Astrocyte of the spinal cord (primary cell): ENCODE data around the gene UBALD1.

Experiments used
- DNase-seq: peaks from one replicate; pipeline ENCODE4 v3.0.0; 2011; ENCODE audit warnings: low read depth, low spot score
- H3K4me3 ChIP-seq: 2 replicates; pipeline ENCODE4 v1.5.1; 2011; ENCODE audit warnings: low read depth, mild to moderate bottlenecking, low read length, moderate library complexity
- CTCF ChIP-seq: IDR thresholded peaks from 2 replicates; pipeline ENCODE4 v1.5.1; 2012; ENCODE audit warnings: low read depth, mild to moderate bottlenecking, low read length, inconsistent platforms
- in situ Hi-C: cut with HindIII; loops from 2 replicates; pipeline ENCODE4 v1.10.0; 2017; ENCODE audit warnings: low sequenced_read_pairs

Gene UBALD1

GRCh38 chr16:4656695-4657686 is 42.3 kb upstream of the UBALD1 start:
- no peak for TF ChIP-seq CTCF
- no peak overlapping the region for H3K4me3 ChIP-seq
- in situ Hi-C loops: no loop called here
- no peak for DNase-seq

GRCh38 chr16:4656221-4656620 is 41.5 kb upstream of the UBALD1 start:
- no peak for DNase-seq
- in situ Hi-C loops: no loop called here
- no peak for TF ChIP-seq CTCF
- no peak overlapping the region for H3K4me3 ChIP-seq

DNA sequence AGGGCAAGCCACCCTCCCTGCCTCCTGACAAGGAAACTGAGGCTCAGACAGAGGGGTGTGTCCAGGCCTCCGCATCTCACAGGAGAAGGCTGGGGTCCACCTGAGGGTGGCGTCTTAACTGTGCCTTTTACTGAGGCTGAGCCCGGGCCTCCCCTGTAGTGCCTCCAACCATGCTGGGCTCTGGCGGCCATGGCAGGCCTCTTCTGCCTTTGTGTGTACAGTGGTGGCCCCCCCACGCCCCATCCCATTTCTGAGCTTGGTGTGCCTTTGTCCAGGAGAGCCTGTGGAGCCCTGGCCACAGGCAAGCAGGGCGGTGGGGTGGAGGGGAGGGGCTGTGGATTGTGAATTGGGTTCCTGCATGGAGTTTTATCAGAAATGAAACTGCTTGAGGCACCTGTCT is 41.1 kb upstream of the UBALD1 start:
- in situ Hi-C loops: no loop called here
- no peak for DNase-seq
- TF ChIP-seq CTCF: no peak
- H3K4me3 ChIP-seq: no peak overlapping the region

- DNase-seq: no peak
- no peak for TF ChIP-seq CTCF
- in situ Hi-C loops: no loop called here
- H3K4me3 ChIP-seq: no peak overlapping the region
Observed at GRCh38 chr16:4654964-4655590, 40.4 kb upstream of the UBALD1 start.

DNA sequence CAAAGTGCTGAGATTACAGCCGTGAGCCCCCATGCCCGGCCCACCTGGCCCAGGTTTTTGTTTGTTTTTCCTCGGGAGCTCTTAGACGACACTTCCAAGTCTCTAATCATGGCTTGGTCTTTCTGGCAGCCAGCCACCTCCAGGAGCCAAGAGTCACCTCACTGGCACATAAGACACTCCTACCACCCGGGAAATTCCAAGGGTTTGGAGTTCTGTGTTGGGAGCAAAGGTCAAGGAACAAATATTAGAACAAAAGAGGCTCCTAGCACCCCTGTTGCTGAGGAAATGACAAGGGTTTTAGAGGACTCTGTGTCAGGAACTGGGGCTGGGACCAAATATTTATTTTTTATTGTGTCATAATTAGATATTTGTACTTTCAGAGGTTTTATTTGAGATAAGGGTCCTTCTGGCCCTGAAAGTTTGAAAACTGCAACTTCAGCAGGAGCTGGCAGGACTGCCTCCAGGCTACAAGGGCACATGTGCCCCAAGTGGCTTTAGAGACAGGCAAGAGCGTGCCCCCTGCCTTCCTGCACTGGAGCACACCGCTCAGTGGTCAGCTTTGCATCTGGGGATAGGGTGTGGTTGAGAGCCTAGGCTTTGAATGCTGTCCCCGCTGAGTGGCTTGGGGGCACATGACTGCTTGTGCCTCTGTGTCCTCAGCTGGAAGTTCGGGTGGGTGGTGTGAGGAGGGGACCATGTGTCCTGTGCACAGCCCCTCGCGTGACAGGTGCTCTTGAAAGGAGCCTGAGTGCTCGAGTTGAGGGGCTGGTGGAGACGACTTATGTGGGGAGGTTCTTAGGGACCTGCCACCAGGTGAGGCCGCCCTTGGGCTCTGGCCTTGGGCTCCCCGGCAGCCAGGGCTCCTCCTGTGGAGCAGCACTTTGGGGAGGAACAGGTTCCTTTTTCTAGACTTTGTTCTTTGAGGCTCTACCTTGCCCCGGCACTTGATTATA is 39.6 kb upstream of the UBALD1 start:
- no peak for DNase-seq
- TF ChIP-seq CTCF: no peak
- no peak overlapping the region for H3K4me3 ChIP-seq
- in situ Hi-C loops: no loop called here

- DNase-seq: no peak
- H3K4me3 ChIP-seq: no peak overlapping the region
- in situ Hi-C loops: no loop called here
- no peak for TF ChIP-seq CTCF
Observed at GRCh38 chr16:4652561-4652960, 37.9 kb upstream of the UBALD1 start.
